Transverse colon (tissue), 4 donors: ENCODE results near the gene TMEM88.

Experiments
- POLR2A ChIP-seq: fragments of 450-650 bp; IDR thresholded peaks from one replicate; pipeline ENCODE4 v1.6.1; 2016; ENCODE audit warnings: antibody characterized with exemption, mild to moderate bottlenecking, moderate library complexity
- POLR2AphosphoS5 ChIP-seq, 3 donors: sonication (generic); formaldehyde crosslinking; IDR thresholded peaks; one replicate each; pipeline ENCODE4 v1.6.1; 2016; ENCODE audit warnings: antibody characterized with exemption in 3 of 3
- TF ChIP-seq, protein P1 (sequence below), 5 experiments: fragments of 200-600 bp in 3 of 5; fragments of 450-650 bp in 2 of 5; sonication (generic) in 3 of 5; IDR thresholded peaks; 1 replicate in 2 of 5; 2 replicates in 3 of 5; pipeline ENCODE4 v1.5.1; 2016 to 2017; ENCODE audit warnings: antibody characterized with exemption in 5 of 5, inconsistent platforms in 3 of 5, mild to moderate bottlenecking in 2 of 5, moderate library complexity in 1 of 5

- no peak for TF ChIP-seq POLR2A
- TF ChIP-seq, protein P1, sequence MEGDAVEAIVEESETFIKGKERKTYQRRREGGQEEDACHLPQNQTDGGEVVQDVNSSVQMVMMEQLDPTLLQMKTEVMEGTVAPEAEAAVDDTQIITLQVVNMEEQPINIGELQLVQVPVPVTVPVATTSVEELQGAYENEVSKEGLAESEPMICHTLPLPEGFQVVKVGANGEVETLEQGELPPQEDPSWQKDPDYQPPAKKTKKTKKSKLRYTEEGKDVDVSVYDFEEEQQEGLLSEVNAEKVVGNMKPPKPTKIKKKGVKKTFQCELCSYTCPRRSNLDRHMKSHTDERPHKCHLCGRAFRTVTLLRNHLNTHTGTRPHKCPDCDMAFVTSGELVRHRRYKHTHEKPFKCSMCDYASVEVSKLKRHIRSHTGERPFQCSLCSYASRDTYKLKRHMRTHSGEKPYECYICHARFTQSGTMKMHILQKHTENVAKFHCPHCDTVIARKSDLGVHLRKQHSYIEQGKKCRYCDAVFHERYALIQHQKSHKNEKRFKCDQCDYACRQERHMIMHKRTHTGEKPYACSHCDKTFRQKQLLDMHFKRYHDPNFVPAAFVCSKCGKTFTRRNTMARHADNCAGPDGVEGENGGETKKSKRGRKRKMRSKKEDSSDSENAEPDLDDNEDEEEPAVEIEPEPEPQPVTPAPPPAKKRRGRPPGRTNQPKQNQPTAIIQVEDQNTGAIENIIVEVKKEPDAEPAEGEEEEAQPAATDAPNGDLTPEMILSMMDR (IDR thresholded peaks at IDR 0.05), result peak; percentile 38 to 79 (median 53)
- no peak for TF ChIP-seq POLR2AphosphoS5 (IDR thresholded peaks at IDR 0.05)
Measured at GRCh38 chr17:7897773-7898172, 42.9 kb downstream of the TMEM88 start.
